HG02763 (cell line): ENCODE measurements around the gene TMEM229B.

ENCODE experiments used
- ATAC-seq: cut with Tn5 transposase; IDR thresholded peaks from one replicate; pipeline ENCODE4 v1.9.1; 2021; ENCODE audit warnings: mild to moderate bottlenecking, moderate library complexity; ENCODE audit not compliant: unreplicated experiment

TMEM229B gene

DNA sequence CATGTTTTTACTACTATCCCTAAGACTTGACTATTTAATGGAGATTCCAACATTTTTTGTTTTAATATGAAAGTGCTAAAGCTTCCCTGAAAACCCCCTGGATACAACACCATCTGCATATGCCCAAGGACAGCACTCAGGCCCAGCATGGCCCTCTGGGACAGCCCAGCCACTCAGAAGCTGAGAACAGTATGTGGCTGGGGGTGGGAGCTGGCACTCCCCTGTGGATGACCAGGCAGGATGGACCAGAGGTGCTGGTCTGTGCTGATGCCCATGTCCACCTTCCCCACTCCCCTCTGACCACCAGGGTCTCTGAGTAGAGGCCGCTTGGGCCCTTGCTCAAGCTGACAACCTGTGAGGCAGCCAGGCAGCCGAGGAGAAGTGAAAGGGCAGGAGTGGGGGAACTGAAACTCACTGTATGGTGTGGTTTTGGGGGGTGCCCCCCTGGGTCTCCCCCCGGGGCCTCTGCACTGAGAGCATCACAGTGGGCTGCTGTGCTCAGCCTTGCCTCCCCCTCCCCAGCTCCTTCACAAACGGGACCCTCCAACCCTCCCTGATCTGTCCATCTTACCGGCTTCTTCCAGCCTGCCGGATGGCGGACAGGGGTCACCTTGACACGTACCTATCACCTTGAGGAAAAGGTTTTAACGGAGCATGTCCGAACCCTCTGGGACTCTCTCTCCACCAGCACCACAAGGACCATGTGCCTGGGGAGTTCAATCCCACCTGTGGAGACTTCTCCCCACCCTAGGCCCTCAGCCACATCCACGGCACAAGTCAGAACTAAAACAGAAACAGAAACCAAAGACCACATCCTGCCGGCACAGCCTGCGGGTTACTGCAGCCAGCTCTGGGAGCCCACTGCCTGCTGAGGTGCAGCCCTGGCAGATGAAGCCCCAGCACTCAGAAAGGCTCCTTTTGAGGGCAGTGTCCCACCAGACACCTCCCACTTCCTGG, at the start of gene TMEM229B:
Gene TMEM229B (minus strand): TSS at position 785 of the 957 bp plus-strand sequence. CDS start 14,798 bp downstream, outside the sequence.
- peak; percentile 90 for ATAC-seq

GRCh38 chr14:67537736-67538135, 49.2 kb upstream of the TMEM229B start:
- ATAC-seq: no peak

DNA sequence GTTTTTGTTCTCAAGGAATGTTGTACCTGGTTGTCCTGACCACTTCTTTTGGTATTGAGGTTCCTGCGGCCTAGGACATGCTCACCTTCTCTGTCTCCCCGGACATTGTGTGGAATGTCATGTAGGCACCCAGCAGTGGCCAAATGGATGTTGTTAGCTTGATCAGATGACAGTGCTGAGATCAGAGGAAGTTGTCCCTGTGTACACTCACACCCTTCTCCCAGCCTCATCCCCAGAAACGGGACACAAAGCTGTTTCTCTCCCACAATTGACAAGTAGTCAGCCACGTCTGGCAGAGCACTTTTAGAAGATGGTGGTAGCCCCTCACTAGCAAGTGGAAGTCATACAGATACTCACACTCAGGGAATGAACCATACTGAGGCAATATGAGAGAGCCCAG, 47.6 kb upstream of the TMEM229B start:
- no peak for ATAC-seq

DNA sequence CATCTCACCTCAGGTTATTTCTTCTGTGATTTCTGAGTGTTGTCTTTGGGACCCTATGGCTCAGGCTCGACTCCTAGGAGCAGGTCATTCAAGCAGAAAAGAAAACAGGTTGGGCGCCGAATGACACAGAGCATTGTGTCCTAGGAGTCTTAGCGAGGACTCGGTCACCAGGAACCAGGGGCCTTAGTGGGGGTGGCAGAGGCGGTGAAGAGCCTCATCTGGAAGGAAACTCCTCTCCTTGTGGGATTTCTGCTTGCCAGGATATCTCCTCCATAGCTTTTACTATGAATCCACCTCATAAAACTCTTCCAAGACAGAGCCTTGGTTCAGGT, 45.2 kb upstream of the TMEM229B start:
- ATAC-seq: no peak

- ATAC-seq: peak; percentile 53
Observed at GRCh38 chr14:67532998-67533753, 44.7 kb upstream of the TMEM229B start, which contains the start of gene PLEKHH1. Gene PLEKHH1, plus strand, starts transcription at chr14:67533290. Its CDS starts 8,578 bp downstream, at chr14:67541868.

GRCh38 chr14:67532606-67532997, 44.1 kb upstream of the TMEM229B start:
- ATAC-seq: no peak

DNA sequence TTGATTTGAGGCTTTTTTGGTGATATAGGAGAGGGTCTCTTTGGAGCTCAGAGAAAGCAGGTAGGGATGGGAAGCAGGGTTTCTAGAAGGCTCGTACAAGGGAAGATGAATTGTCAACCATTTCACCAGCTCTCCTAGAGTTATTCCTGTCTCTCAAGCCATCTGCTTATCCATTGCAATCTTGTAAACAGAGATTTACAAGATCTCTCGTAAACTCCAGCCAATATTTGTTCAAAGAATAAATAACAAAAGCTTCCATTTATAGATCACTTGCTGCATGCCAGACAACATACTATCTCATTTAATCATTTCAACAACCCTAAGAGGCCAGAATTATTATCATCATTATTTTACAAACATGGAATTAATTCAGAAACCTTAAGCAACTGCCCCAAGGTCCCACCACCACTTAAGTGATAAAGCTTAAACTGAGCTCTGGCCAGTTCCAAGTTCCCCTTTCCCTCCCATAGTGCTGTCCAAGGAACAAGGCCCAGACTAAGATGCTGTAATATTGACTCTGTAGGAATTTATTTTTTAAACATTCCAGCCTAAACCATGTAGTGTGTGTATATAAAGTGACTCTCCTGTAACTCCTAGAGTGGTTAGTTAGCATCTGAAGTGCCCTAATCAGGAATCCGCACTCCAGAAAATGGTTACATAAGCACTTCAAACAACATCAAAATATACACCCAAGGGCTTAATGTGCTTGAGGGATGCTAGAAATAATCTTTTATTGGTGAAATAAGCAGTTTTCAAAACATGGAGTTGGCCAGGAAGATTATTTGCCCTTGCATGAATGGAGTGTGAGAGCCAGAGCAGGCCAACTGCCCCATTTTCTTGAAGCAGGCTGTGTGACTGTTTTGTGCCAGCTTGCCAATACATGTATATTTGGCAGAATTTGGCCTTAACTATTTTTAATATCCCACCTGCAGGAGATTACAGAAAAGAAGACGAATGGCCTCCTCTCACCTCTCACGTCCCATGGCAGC, 41.7 kb upstream of the TMEM229B start:
- no peak for ATAC-seq

- no peak for ATAC-seq
Observed at GRCh38 chr14:67528276-67528675, 39.8 kb upstream of the TMEM229B start.

- ATAC-seq: no peak
Observed at GRCh38 chr14:67527756-67528155, 39.2 kb upstream of the TMEM229B start.

DNA sequence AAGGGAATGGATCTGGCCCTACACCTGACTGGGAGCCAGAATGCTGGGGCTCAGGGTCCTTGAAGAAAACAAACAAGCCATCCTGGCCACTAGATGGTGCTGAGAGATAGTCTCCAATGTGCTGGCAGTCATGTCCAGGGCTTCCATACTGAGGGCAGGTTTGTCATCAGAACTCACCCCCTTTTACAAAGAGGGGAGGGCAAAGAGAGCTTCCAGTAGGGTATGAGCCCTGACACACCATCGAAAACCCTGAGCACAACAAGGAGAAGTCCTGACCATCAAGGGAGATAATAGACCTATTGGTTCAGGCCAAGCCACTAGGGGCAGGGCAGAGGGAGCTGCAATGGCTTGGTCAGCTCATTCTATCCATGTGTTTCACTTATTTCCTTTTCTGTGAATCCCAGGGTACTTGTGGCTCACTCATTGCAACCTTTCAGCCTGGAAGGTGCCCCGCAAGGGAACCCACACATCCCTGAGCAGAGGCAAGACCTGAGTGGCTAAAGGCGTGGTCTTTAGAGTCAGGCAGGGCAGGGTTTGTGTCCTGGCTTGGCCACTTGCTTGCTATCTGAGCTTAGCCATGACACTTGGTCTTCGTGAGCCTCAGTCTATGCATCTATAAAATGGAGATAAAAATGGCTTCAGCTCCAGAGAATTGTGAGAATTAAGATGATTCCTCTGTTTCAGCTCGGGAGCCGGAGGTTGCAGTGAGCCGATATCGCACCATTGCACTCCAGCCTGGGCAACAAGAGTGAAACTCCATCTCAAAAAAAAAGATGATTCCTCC, 38.3 kb upstream of the TMEM229B start:
- no peak for ATAC-seq

GRCh38 chr14:67526181-67526580, 37.7 kb upstream of the TMEM229B start:
- no peak for ATAC-seq

DNA sequence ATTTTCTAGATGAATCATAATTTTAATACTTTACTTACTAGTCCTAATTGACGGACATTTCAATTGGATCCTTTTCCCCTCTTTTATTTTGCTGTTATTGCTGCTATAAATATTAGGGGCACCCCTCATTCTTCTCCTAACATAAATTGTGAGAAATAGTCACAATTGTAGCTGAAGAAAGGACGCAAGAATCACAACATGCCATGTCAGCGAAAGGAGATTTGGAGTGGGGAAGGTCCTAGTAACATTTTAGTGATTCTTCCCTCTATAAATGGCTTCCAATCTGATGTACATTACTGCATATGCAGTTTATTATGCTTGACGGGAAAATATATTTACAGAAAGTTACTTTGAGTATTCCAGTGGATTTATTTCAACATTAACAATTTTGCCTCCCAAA, 36.9 kb upstream of the TMEM229B start:
- no peak for ATAC-seq

DNA sequence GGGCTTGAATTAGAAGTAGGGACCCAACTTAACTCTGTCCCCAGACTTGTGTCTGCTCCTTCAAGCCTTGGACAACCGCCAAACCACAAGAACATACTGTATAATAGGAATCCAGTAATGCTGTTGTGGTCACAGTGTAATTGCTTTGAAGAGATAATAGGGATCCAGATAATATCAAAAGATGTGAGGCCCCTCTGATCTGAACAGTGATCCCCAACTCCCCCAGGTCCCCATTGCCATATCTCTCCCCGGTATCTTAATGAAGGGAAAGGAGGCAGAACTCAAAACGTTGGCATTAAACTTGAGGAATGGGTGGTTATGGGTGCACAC, 36.1 kb upstream of the TMEM229B start:
- ATAC-seq: no peak

GRCh38 chr14:67523764-67524633, 35.5 kb upstream of the TMEM229B start:
- no peak for ATAC-seq

DNA sequence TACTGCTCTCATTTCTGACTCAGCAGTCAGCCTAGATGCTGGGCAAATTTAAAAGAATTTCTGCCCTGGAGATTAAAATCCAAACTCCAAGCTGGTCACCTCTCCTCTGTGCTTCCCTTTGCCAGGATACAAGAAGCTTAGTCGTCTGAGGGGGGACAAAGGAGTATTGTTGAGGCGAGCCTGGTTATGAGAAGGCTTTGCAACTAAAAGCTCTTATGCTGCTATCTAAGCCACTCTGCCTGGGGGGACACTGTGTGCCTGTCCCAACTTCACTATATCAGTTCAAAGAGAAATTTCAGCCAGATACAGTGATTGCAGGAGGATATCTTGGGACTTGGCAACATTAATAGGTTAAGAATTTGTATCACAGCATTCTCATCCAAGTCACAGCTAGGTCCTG, 33.7 kb upstream of the TMEM229B start:
- ATAC-seq: no peak

DNA sequence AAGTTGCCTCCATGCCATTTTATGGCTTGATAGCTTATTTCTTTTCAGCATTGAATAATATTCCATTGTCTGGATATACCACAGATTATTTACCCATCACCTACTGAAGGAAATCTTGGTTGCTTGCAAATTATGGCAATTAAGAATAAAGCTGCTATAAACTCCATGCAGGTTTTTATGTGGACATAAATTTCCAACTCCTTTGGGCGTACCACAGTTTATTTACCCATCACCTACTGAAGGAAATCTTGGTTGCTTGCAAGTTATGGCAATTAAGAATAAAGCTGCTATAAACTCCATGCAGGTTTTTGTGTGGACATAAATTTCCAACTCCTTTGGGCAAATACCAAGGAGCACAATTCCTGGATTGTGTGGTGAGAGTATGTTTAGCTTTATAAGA, 32.0 kb upstream of the TMEM229B start:
- no peak for ATAC-seq

DNA sequence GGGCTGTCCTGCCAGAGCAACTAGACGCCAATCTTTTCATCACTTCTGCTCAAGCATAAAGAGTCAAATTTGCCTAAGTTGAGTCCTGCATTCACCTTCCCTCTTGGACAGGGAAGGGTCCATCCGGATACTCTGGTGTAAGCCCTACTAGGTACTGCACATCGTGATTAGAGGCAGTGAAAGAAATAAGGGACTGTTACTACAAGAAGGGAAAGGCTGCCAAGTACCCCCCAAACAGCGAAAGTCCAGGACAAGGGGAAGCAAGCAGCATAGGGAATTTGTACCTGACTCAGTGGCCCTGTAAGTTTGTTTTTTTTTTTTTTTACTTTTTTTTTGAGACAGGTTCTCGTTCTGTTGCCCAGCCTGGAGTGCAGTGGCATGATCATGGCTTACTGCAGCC, 30.9 kb upstream of the TMEM229B start:
- ATAC-seq: no peak

DNA sequence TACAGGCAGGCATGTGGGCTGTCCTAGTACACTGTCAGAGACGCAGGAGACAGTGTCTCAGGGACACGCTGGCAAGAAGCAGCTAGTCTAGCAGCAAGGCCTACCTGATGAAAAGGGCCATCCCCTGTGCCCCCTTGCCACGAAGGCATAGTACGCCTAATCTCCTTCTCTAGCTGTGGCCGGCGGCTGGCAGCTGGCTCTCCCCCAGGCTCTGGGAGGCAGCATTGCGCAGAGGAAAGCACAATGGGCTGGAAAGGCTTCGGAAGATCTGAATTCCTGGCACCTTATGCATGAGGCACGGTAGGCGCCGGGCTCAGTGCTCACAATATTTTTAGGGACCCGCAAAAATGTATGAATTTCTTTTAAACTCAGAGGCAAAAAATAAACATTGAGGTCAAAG, 28.6 kb upstream of the TMEM229B start:
- ATAC-seq: no peak

- ATAC-seq: no peak
Observed at GRCh38 chr14:67516676-67517075, 28.2 kb upstream of the TMEM229B start.
